HG02763 (cell line): ENCODE data around the gene DOCK6.
A peak's percentile ranks its signal among the peaks of the same experiment; 100 is the strongest.
"Not testable (repeated sequence)": the region's sequence is repeated elsewhere in the genome, so short reads cannot be mapped to it uniquely, and the experiment has no call there.

Experiments used
- ATAC-seq: cut with Tn5 transposase; IDR thresholded peaks from one replicate; pipeline ENCODE4 v1.9.1; 2021; ENCODE audit warnings: mild to moderate bottlenecking, moderate library complexity; ENCODE audit not compliant: unreplicated experiment

Gene DOCK6

GRCh38 chr19:11177592-11177991 is 84.7 kb downstream of the DOCK6 start:
- no peak for ATAC-seq

- ATAC-seq, result no peak
Measured at GRCh38 chr19:11176466-11177193, 85.7 kb downstream of the DOCK6 start.

- ATAC-seq, result no peak
Measured at GRCh38 chr19:11175920-11176319, 86.4 kb downstream of the DOCK6 start.

- ATAC-seq, result no peak
Measured at GRCh38 chr19:11174336-11174735, 88.0 kb downstream of the DOCK6 start.

- ATAC-seq, result no peak
Measured at GRCh38 chr19:11173516-11174155, 88.7 kb downstream of the DOCK6 start.

GRCh38 chr19:11172576-11172975 is 89.7 kb downstream of the DOCK6 start:
- ATAC-seq, result no peak

GRCh38 chr19:11171144-11171543 is 91.2 kb downstream of the DOCK6 start:
- no peak for ATAC-seq

GRCh38 chr19:11169896-11170678 is 92.2 kb downstream of the DOCK6 start:
- no peak for ATAC-seq

GRCh38 chr19:11168568-11168967 is 93.8 kb downstream of the DOCK6 start:
- no peak for ATAC-seq

GRCh38 chr19:11166281-11167142 is 95.8 kb downstream of the DOCK6 start:
- ATAC-seq, result no peak

- no peak for ATAC-seq
Measured at GRCh38 chr19:11165486-11166030, 96.8 kb downstream of the DOCK6 start.

- no peak for ATAC-seq
Measured at GRCh38 chr19:11164879-11165406, 97.4 kb downstream of the DOCK6 start.

GRCh38 chr19:11164296-11164695 is 98.0 kb downstream of the DOCK6 start:
- ATAC-seq, result no peak

- ATAC-seq, result not testable (repeated sequence)
Measured at GRCh38 chr19:11160440-11160768, 101.9 kb downstream of the DOCK6 start.

GRCh38 chr19:11159598-11160439 is 102.5 kb downstream of the DOCK6 start:
- no peak for ATAC-seq

- peak; percentile 96 for ATAC-seq
Measured at GRCh38 chr19:11155373-11156120, 106.8 kb downstream of the DOCK6 start, which contains the start of gene SPC24. Gene SPC24, minus strand, starts transcription at chr19:11155782. Its CDS starts 6 bp downstream, at chr19:11155776.

GRCh38 chr19:11154683-11155047 is 107.7 kb downstream of the DOCK6 start:
- no peak for ATAC-seq

- no peak for ATAC-seq
Measured at GRCh38 chr19:11152318-11153062, 109.8 kb downstream of the DOCK6 start.
